Kidney (tissue), 14 donors: Measurements from ENCODE around the gene IPCEF1. TPM values are rescaled to one million over a fixed set of nuclear protein-coding genes. Genes with fewer than 3 reads are reported as not detected.

Experiments used
- DNase-seq, 5 donors: peaks; one replicate each; pipeline ENCODE4 v3.0.0-alpha.2; 2013 to 2020
- FAIRE-seq: peaks from 2 replicates; lab custom pipeline; 2012; peaks lifted over from hg19 to GRCh38; lab: Jason Lieb, UNC
- H3K27ac ChIP-seq, 2 donors: one replicate each; pipeline ENCODE4 v1.7.0; 2013; ENCODE audit warnings: low read depth in 2 of 2, low read length in 2 of 2, inconsistent platforms in 1 of 2
- H3K27me3 ChIP-seq: one replicate; pipeline ENCODE4 v1.7.1; 2013; ENCODE audit warnings: low read length, inconsistent platforms; ENCODE audit not compliant: control insufficient read depth, insufficient read depth
- H3K36me3 ChIP-seq, 3 donors: one replicate each; pipeline versions ENCODE4 v1.7.0 to v1.7.1; 2013; ENCODE audit warnings: low read length in 3 of 3, control low read depth in 1 of 3, inconsistent platforms in 1 of 3; ENCODE audit not compliant: insufficient read depth in 3 of 3, control insufficient read depth in 2 of 3
- H3K4me1 ChIP-seq, 3 donors: one replicate each; pipeline versions ENCODE4 v1.7.0 to v1.7.1; 2013; ENCODE audit warnings: low read length in 3 of 3, inconsistent platforms in 1 of 3, low read depth in 1 of 3; ENCODE audit not compliant: control insufficient read depth in 2 of 3, insufficient read depth in 2 of 3
- H3K4me3 ChIP-seq, 3 donors: one replicate each; pipeline versions ENCODE4 v1.7.0 to v1.8.1; 2013; ENCODE audit warnings: low read length in 3 of 3, control low read depth in 1 of 3, inconsistent platforms in 1 of 3
- H3K9ac ChIP-seq, 3 donors: one replicate each; pipeline versions ENCODE4 v1.7.0 to v1.7.1; 2013; ENCODE audit warnings: low read length in 3 of 3, control low read depth in 1 of 3, inconsistent platforms in 1 of 3
- H3K9me3 ChIP-seq, 3 donors: one replicate each; pipeline versions ENCODE4 v1.7.0 to v1.7.1; 2013; ENCODE audit warnings: low read length in 3 of 3, control low read depth in 1 of 3, inconsistent platforms in 1 of 3; ENCODE audit not compliant: control insufficient read depth in 2 of 3, insufficient read depth in 1 of 3
- CTCF ChIP-seq: IDR thresholded peaks from 3 replicates; pipeline ENCODE4 v1.5.1; 2012; ENCODE audit warnings: mild to moderate bottlenecking, moderate library complexity, borderline replicate concordance; ENCODE audit not compliant: insufficient read depth; ENCODE audit errors: extremely low read depth
- intact Hi-C: fragments of 100-400 bp; cut with DNase I; formaldehyde crosslinking; loops from one replicate; pipeline ENCODE4 v1.11.1; 2022
- polyA plus RNA-seq: library from polyadenylated mRNA; stranded (reverse); fragments of 350-450 nt; fragmentation: Illumina TruSeq; extraction: RNeasy Lipid Tissue Mini Kit (QIAGEN cat#74804); gene quantifications from one replicate; pipeline ENCODE4 v1.2.3, GENCODE V29; 2014; ENCODE audit warnings: low read depth, low replicate concordance; ENCODE audit not compliant: insufficient read depth
- total RNA-seq: library from RNA; stranded (reverse); fragmentation: NEBNext Ultra II Directional; extraction: Animal tissue kit (Norgen Biotek cat#: 25700); gene quantifications from one replicate; pipeline ENCODE4 v1.2.1, GENCODE V29; 2021
- donor health status: control.
- donor health status: control.
- donor health status: control.
- donor health status: control.
- donor health status: control.
- donor health status: DM: yes; HTN: yes; CAD: no.
- donor health status: Normal renal cell carcinoma (clear cell type).

IPCEF1 gene
- total and polyA plus RNA-seq, 2 donors from 2014 or later: 2.7 to 25.9 TPM

- Histone ChIP-seq H3K4me1 (peaks cover 0 to 5% (median 0%) of the 10 kb centered on the region in 3 donors), H3K9me3 (no peaks in the 10 kb centered on the region), H3K27ac (no peak overlapping the region), H3K9ac (no peak overlapping the region), H3K4me3 (no peak overlapping the region), H3K27me3 (no peaks in the 10 kb centered on the region), H3K36me3 (no peaks in the 10 kb centered on the region)
- no peak for TF ChIP-seq CTCF
- no peak for FAIRE-seq
- intact Hi-C loops: no loop called here
- peak in 2 of 5 donors; percentile 42 to 55 for DNase-seq
Observed at GRCh38 chr6:154352898-154353585, 3.6 kb downstream of the IPCEF1 start.

GRCh38 chr6:154350293-154350692 is 6.3 kb downstream of the IPCEF1 start:
- H3K9ac ChIP-seq: no peak overlapping the region
- no peak for TF ChIP-seq CTCF
- H3K27me3 ChIP-seq: no peaks in the 10 kb centered on the region
- intact Hi-C loops: no loop called here
- no peaks in the 10 kb centered on the region for H3K9me3 ChIP-seq
- no peak overlapping the region for H3K4me3 ChIP-seq
- H3K36me3 ChIP-seq: no peaks in the 10 kb centered on the region
- FAIRE-seq: no peak
- no peak for DNase-seq
- peaks cover 0 to 5% (median 5%) of the 10 kb centered on the region in 3 donors for H3K4me1 ChIP-seq
- H3K27ac ChIP-seq: no peak overlapping the region

GRCh38 chr6:154347981-154348380 is 8.6 kb downstream of the IPCEF1 start:
- H3K4me3 ChIP-seq: peak overlapping the region in 2 of 3 donors; percentile 55 to 58
- intact Hi-C loops: no loop called here
- H3K4me1 ChIP-seq: peaks cover 0 to 5% (median 5%) of the 10 kb centered on the region in 3 donors
- DNase-seq: peak in 2 of 5 donors; percentile 72 to 79
- no peaks in the 10 kb centered on the region for H3K27me3 ChIP-seq
- no peak for FAIRE-seq
- peak overlapping the region in 2 of 3 donors; percentile 42 to 52 for H3K9ac ChIP-seq
- TF ChIP-seq CTCF: no peak
- H3K36me3 ChIP-seq: no peaks in the 10 kb centered on the region
- H3K9me3 ChIP-seq: no peaks in the 10 kb centered on the region
- H3K27ac ChIP-seq: peak overlapping the region; percentile 81 to 90
